NT2/D1 (cell line): ENCODE results near the gene BTBD3.

Source experiments
- SUZ12 ChIP-seq: IDR thresholded peaks from 2 replicates; pipeline ENCODE4 v1.6.1; 2011; ENCODE audit not compliant: insufficient read length, insufficient read depth; ENCODE audit errors: extremely low read depth
- YY1 ChIP-seq: IDR thresholded peaks from 2 replicates; pipeline ENCODE4 v1.6.1; 2011; ENCODE audit not compliant: insufficient read length, insufficient read depth
- ZNF274 ChIP-seq: IDR thresholded peaks from 2 replicates; pipeline ENCODE4 v1.6.1; 2011; ENCODE audit warnings: mild to moderate bottlenecking, low read depth, low read length

- TF ChIP-seq ZNF274, result no peak
- no peak for TF ChIP-seq YY1
- no peak for TF ChIP-seq SUZ12
Observed at GRCh38 chr20:11876555-11876954, 41.1 kb upstream of the BTBD3 start.
